Measurements from ENCODE around the gene MC3R.

The MC3R gene

GRCh38 chr20:56249956-56250355 lies 1.4 kb downstream of the MC3R start:
- no peak for DNase-seq (ENCODE audit: low spot score)

- no peak for DNase-seq (ENCODE audit: low spot score)
These were observed 9.1 kb downstream of the MC3R start for GRCh38 chr20:56257604-56258003.

GRCh38 chr20:56259948-56260347 lies 11.4 kb downstream of the MC3R start:
- no peak for DNase-seq (ENCODE audit: low spot score)

- DNase-seq (ENCODE audit: low spot score) = no peak
These were observed 20.0 kb downstream of the MC3R start for GRCh38 chr20:56268536-56268935.

GRCh38 chr20:56271974-56272373 lies 23.4 kb downstream of the MC3R start:
- DNase-seq (ENCODE audit: low spot score) = no peak

DNA sequence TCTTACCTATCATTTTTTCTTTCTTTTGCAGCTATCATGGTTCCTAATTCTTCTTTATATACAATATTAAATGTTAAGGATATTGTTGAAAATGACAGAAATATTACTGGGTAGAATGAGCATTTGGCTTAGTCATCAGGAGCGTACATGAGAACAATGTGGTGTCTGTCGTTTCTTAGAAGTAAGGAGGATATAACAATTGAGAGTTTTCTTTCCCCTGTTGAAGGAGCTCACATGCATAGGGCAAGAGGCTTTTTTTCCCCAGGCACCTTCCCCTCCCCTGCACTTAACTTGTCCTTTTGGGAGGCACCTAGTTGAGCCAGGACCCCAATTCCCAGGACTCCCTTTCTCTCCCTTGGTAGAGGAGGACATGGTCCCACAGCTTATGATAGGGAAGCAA lies 25.0 kb downstream of the MC3R start:
- no peak for DNase-seq (ENCODE audit: low spot score)

DNA sequence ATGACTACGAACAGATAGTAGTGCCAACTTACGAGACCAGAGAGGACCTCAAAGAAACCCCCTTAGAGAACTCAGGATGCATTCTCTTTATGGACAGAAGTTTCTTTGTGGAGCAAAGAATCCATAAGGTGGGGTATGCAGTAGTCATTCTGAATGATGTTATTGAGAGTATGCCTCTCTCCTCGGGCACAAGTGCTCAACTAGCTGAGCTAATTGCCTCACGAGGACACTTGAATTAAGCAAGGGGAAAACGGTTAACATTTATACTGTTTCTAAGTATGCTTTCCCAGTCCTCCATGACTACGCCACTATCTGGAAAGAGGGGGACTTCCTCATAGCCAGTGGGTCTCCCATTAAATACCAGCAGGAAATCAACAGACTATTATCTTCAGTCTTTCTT lies 25.6 kb downstream of the MC3R start:
- DNase-seq (ENCODE audit: low spot score) = no peak

DNA sequence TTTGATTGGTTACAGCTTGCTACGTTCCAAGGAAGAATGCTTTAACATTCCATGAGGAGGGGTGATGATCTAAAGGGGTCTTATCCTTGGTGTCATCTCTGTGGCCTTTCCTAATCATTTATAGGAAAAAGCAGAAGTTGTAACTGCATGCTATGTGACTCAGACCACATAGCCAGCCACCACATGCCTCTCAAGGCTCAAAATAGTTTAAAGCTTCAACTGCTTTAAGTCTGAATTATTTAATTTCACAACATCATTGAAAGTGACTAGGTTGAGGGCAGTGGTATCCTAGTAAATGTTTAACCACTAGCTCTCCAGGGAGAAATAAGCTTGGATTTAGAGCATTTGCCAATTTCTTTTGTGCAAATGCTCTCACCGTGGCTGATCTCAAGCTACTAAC lies 29.7 kb downstream of the MC3R start:
- DNase-seq (ENCODE audit: low spot score) = no peak

- DNase-seq (ENCODE audit: low spot score) = no peak
These were observed 37.0 kb downstream of the MC3R start for GRCh38 chr20:56285496-56285895.

- no peak for DNase-seq (ENCODE audit: low spot score)
These were observed 41.1 kb downstream of the MC3R start for GRCh38 chr20:56289652-56290051.

DNA sequence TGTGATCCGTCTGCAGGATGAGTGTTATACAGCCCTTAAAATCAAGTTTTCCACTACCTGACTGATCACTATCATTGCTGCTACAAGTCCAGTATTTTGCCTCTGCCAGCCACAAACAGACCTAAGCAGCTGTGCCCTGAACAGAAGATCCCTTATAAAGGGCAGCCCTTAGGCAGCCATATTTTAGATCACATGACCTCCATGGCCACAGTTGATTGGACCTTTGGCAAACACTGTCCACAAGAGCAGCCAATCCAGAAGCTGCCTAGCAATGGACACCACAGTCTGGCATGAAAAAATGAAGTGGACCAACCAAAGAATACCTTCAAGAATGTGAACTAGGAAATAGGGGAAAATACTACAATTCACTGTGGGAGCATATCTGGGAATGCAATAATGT lies 50.8 kb downstream of the MC3R start:
- no peak for DNase-seq (ENCODE audit: low spot score)

Measured in putamen (tissue), 1 donor.